RCC 7860 (cell line): ENCODE results near the gene LRRC47.
"Not testable (repeated sequence)": the region's sequence is repeated elsewhere in the genome, so short reads cannot be mapped to it uniquely, and the experiment has no call there.

ENCODE experiments used
- DNase-seq: peaks from one replicate; pipeline ENCODE4 v3.0.0-alpha.2; 2015; ENCODE audit warnings: low spot score
- FAIRE-seq: peaks from 2 replicates; lab custom pipeline; 2012; peaks lifted over from hg19 to GRCh38; lab: Jason Lieb, UNC

The LRRC47 gene

DNA sequence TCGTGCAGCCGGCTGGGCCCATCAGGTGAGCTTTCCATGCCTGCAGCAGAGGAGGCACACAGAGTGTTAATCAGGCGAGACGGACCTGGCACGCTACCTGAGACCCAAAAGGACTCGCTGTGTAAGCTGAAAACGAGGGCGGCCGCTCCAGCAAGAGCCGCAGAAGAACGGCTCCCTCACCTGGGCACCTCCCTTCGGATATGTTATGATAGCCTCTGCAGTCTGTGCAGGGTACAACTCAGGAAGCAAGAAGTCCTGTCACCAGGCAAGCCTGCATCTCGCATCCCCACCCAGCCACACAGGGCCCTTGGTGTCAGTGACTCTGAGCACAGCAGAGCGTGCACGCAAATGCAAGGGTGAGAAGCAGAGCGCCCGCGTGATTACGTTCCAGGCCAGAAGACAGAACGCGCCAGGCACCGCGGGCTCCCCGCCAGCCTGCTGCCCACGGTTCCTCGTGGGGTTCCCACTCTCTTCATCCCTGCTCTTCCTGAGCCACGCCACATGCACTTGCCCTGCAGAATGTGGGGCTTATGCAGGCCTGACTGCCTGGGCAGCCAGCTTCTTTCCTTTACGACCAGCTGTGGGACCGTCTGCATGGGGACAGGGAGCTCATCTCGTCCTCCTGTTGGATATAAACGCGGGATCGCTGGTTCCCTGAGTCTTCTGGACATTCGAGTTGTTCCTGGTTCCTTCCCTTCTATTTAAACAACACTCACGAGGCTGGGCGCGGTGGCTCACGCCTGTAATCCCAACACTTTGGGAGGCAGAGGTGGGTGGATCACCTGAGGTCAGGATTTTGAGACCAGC, 20.2 kb upstream of the LRRC47 start:
- no peak for DNase-seq
- FAIRE-seq = no peak

DNA sequence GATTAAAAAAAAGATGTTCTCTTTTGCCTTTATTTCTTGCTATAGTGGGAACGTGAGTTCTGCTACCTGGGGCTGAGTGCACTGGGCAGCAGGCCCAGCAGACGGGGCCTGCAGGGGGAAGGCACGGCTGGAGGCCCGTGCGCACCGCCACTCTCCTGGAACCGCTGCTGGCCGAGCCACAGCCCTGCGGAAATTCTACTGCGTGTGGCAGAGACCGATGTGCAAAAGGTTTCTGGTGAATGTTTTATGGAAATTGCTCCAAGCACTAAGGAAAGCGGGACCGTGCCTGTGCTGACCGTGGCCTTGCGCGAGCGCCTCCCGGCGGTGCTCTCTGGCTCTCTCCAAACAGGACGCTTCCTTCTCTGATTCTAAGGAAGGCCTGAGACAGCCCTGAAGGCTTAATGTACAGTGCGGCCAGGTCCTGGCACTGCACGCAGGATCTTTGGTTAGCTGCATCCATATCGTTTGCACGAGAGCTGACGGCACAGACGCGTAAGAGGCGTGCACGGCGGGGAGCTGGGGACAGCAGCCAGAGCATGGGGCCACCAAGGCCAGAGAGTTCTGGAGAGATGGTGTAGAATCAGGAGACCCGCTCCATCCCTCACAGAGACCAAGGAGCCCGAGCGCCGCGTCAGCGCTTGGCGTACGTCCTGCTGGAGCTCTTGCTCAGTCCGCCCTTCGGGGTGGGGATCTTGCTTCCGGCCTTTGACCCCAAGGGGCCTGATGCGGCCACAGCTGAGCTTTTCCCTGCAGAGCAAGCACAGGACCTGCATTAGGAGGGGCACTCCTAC, 18.7 kb upstream of the LRRC47 start:
- FAIRE-seq = no peak
- DNase-seq = no peak

- DNase-seq (no peak), FAIRE-seq (no peak)
These were observed 17.8 kb upstream of the LRRC47 start for GRCh38 chr1:3814065-3814464.

DNA sequence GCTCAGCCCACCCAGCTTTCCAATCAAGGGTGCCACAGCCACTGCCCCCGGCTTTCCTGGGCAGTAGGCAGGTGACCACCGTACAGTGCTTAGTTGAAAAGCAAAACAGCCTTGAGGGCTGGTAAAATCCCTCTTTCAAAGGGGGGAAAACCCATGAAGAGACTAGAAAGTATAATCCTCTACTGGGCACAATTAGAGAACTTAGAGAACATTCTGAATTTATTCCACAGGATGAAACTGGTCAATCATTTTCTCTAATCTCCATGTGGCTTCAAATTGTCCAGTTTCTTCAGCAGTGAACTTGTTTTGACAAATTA, 15.3 kb upstream of the LRRC47 start:
- FAIRE-seq (no peak), DNase-seq (no peak)

- DNase-seq, FAIRE-seq: not testable (repeated sequence)
These were observed 14.0 kb upstream of the LRRC47 start for GRCh38 chr1:3810149-3810761.

GRCh38 chr1:3809680-3810079, 13.4 kb upstream of the LRRC47 start:
- DNase-seq (no peak), FAIRE-seq (no peak)

- FAIRE-seq = no peak
These were observed 11.5 kb upstream of the LRRC47 start for GRCh38 chr1:3807769-3808168.

GRCh38 chr1:3805038-3805437, 8.7 kb upstream of the LRRC47 start:
- no peak for DNase-seq
- FAIRE-seq = no peak

More at GRCh38 chr1:3807769-3808168, 11.5 kb upstream of the LRRC47 start:
- DNase-seq = no peak

GRCh38 chr1:3804627-3804944, 8.3 kb upstream of the LRRC47 start:
- DNase-seq, FAIRE-seq: not testable (repeated sequence)

DNA sequence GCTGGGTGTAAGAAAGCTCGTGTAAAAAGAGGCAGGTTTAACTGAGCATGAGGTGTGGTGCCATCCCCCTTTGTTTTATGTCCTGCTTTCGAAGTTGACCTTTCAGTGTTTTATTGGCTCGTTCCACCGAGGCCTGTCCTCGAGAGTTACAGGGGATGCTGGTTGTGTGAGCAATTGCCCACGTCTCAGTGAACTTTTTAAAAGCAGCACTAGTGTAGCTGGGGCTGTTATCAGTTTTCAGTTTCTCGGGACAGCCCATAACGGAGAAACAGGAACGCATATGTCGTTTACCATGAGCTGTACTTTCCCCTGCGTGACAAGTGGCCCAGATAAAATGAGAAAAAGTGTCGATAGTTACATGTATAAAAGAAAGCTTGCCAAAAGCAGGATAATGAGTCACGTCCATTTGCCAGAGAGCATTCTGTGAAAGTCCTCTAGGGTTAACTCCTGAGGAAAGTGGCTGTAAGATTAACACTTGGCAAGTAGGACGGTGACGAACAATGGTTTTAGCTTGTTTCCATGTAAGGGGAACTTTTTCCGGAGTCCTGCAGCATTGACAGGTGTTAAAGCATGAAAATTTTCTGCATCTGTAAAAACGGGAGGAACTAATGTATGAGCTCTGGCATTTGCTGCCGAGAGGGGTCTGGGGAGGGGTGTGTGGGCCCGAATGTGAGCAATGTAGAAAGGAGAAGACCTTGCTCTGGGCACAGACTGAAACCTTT, 7.8 kb upstream of the LRRC47 start:
- DNase-seq (no peak), FAIRE-seq (no peak)

DNA sequence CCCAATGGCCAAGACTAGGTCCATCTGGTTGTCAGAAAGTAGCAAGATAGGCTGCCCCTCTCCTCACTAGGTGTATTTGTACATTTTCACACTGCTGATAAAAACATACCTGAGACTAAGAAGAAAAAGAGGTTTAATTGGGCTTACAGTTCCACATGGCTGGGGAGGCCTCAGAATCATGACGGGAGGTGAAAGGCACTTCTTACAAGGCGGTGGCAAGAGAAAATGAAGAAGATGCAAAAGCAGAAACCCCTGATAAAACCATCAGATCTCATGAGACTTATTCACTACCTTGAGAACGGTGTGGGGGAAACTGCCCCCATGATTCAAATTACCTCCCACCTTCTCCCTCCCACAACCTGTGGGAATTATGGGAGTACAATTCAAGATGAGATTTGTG, 4.5 kb upstream of the LRRC47 start:
- not testable (repeated sequence) for DNase-seq, FAIRE-seq

DNA sequence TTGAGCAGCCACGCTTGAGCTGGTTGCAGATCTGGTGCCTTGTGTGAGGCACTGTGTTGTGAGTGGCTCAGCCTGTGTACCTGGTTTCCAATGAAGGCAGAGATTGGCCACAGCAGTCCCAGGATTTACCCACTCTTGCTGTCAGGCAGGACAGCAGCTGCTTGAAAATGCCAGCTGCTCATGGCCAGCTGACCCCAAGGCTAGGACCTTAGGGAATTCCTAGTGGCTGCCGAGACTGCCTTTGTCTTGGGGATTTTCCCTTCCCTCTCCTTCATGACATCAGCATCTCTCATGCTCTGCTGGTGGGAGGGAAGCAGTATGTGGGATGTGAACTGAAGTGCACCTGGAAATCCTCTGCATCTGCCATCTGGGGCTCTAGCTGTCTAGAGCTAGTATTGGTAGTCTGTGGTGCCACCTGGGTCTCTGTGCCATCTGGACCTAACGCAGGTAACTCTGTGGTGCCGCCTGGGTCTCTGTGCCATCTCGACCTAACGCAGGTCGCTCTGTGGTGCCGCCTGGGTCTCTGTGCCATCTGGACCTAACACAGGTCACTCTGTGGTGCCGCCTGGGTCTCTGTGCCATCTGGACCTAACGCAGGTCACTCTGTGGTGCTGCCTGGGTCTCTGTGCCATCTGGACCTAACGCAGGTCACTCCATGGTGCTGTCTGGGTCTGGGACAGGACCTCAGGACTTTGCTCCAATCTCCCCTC, 3.8 kb upstream of the LRRC47 start:
- DNase-seq (no peak), FAIRE-seq (no peak)

- no peak for FAIRE-seq
- DNase-seq = no peak
These were observed 664 bp downstream of the LRRC47 start for GRCh38 chr1:3795453-3796214.

DNA sequence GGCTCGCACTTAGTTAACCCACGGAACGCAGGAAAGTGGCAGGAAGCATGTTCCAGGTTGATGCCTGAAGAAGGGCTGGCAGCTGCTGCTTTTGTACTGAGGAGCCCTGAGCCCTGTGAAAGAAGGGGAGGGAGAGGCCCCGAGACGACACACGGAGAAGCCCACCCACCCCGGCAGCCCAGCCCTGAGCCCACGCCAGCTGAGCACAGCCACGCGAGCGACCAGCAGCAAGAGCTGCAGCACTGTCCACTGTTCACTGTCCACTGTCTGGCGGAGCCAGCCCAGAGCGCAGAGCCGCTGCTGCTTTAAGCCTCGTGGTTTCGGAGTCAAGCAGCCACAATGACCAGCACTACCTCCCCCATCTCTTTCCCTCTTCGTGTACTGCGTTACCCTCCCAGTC, 5.3 kb downstream of the LRRC47 start:
- FAIRE-seq = no peak
- DNase-seq = no peak

DNA sequence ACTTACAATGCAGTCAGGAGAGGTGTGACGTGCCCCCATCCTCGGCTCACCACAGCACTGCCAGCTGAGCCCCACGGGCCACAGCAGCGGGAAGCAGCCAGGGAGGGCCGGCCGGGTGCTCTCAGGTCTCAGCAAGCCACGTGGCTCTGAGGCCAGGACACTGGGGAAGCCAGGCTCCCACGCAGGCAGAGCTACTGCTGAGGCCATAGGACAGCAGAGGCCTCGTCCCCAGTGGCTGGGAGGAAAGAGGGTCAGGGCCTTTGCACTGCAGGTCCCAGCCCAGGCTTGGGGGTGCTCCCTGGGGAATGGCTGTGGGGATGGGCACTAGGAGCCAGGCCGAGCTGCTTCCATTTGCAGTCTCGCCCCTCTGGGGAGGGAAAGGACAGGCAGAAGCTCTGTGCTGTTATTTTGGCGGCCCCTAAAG, 5.8 kb downstream of the LRRC47 start:
- FAIRE-seq (no peak), DNase-seq (no peak)

DNA sequence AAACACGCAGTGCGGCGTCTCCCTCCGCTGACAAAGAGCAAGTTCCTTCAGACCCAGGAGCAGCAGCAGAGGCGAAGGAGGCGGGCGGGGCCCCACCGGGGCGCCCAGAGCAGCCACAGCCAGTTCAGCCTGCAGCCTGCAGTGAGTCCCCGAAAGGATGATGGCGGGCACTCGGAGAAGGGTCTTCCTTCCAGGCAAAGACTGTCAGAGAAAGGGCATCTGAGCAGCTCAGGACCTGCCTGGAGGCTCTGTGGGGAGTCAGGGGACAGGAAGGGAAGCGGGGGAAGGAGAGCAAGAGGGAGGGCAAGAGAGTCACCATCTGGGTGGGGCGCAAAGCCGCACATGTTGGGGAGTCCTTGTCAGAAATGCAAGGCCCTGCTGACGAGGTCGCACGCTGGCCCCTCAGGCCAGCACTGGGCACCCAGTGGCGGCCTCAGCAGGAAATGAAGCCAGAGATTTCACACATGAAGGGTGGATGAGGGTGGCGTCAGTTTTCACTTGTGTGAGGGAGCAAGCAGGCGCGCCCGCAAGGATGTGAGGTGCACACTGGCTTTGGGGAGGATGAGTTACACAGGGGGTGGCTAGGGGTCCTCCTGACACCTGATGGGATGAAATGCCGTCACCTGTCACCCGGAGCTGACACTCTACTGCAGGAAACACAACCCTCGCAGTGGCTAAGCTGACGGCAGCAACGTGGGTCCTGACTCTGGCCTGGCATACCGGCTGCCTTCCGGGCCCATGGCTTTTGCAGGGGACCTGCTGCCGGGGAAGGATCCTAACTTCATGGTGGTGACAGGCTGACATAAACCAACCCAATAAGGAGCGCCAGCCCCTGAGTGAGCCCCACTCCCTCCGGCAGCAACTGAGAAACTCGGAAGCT, 6.6 kb downstream of the LRRC47 start:
- DNase-seq = no peak
- FAIRE-seq = no peak

- no peak for DNase-seq
- FAIRE-seq = no peak
These were observed 7.4 kb downstream of the LRRC47 start for GRCh38 chr1:3788756-3789420.
